ENCODE measurements around the gene B9D1. TPM values are rescaled to one million over a fixed set of nuclear protein-coding genes. Genes with fewer than 3 reads are reported as not detected.

B9D1 gene
- total and polyA plus RNA-seq, 9 of the 15 experiments (the other 6 are each of a cell fraction or from before 2014, with no cell fraction given) = 8.9 to 28.0 (median 17.9) TPM

GRCh38 chr17:19369107-19369778, 6.7 kb upstream of the B9D1 start:
- Histone ChIP-seq H2AFZ (ENCODE audit: low read depth, low read length) (no peak overlapping the region), H3K4me2 (ENCODE audit: insufficient read depth, low read length) (no peak overlapping the region), H4K20me1 (replicated peaks; ENCODE audit: control insufficient read depth, insufficient read depth, low read length) (no peaks in the 10 kb centered on the region), H3K79me2 (ENCODE audit: control insufficient read depth, insufficient read depth, low read length) (no peaks in the 10 kb centered on the region), H3K9me3 (replicated peaks; ENCODE audit: control insufficient read depth, insufficient read depth, low read depth, low read length) (no peaks in the 10 kb centered on the region), H3K27me3 (ENCODE audit: control insufficient read depth in 2 of 2, insufficient read depth in 2 of 2, low read length in 2 of 2) (no peaks in the 10 kb centered on the region), H3K4me1 (replicated peaks in 1 of 2; ENCODE audit: control insufficient read depth in 2 of 2, insufficient read depth in 2 of 2, low read length in 2 of 2) (peaks cover 0 to 13% of the 10 kb centered on the region in 2 experiments; a peak in 3 of 5 replicates), H3K27ac (ENCODE audit: extremely low read depth, low read depth, low read length) (no peak overlapping the region), H3K9me1 (ENCODE audit: control insufficient read depth, insufficient read depth, low read length) (no peaks in the 10 kb centered on the region), H3K9ac (ENCODE audit: insufficient read depth in 1 of 2, low read depth in 2 of 2, low read length in 2 of 2) (no peak overlapping the region), H3K4me3 (no peak overlapping the region), H3K36me3 (ENCODE audit: control insufficient read depth, insufficient read depth, low read length) (no peaks in the 10 kb centered on the region)
- ATAC-seq = peak; percentile 58
- intact Hi-C loops (cut with micrococcal nuclease) (no loop called here), in situ Hi-C loops (cut with MboI) (loop anchor here (10.0 kb wide), 1 partner anchor 396 kb away; no protein-coding TSS in a partner anchor)
- ChIA-PET POLR2A (no interaction called here), CTCF (ENCODE audit: low intra/inter-chr PET ratio) (no interaction called here)
- no peak for FAIRE-seq
- no peak for DNase-seq (ENCODE audit: extremely low read depth in 1 of 4, low spot score in 3 of 4)
- BruUV-seq (replicated peaks) = no TSS peak
- no peak for TF ChIP-seq HMGN3 (IDR thresholded peaks at IDR 0.05; ENCODE audit: borderline replicate concordance, extremely low read depth, insufficient read length, low read depth, low read length)
- TF ChIP-seq ZNF395 (CRISPR knock-in tag; IDR thresholded peaks at IDR 0.05) = no peak
- no peak for TF ChIP-seq SMAD1 (IDR thresholded peaks at IDR 0.05; ENCODE audit: low read depth, low read length, partially characterized antibody)
- no peak for TF ChIP-seq CBFB (CRISPR knock-in tag; IDR thresholded peaks at IDR 0.05)
- 31% methylated on average over 11 of the region's 16 CpGs for WGBS (ENCODE audit: insufficient coverage, low coverage, missing lambda C conversion rate)

All from K562 (cell line).